DMS79 (cell line): ENCODE results near the gene LGR4.

ENCODE experiments used
- DNase-seq: peaks from one replicate; lab custom pipeline; 2025; lab: John Stamatoyannopoulos, UW

LGR4 gene

GRCh38 chr11:27401833-27402316 lies 70.7 kb downstream of the LGR4 start:
- DNase-seq, result peak; percentile 26

- no peak for DNase-seq
Observed at GRCh38 chr11:27401280-27401832, 71.2 kb downstream of the LGR4 start.

- DNase-seq, result no peak
Observed at GRCh38 chr11:27398400-27398770, 74.2 kb downstream of the LGR4 start.

GRCh38 chr11:27397624-27398399 lies 74.8 kb downstream of the LGR4 start:
- no peak for DNase-seq

- no peak for DNase-seq
Observed at GRCh38 chr11:27396259-27396839, 76.2 kb downstream of the LGR4 start.

- peak; percentile 35 for DNase-seq
Observed at GRCh38 chr11:27395556-27396258, 76.9 kb downstream of the LGR4 start.

GRCh38 chr11:27394781-27395228 lies 77.8 kb downstream of the LGR4 start:
- DNase-seq, result no peak

- no peak for DNase-seq
Observed at GRCh38 chr11:27392278-27393114, 80.1 kb downstream of the LGR4 start.

- no peak for DNase-seq
Observed at GRCh38 chr11:27391331-27392015, 81.1 kb downstream of the LGR4 start.

GRCh38 chr11:27390318-27391295 lies 82.0 kb downstream of the LGR4 start:
- no peak for DNase-seq

- DNase-seq, result peak; percentile 44
Observed at GRCh38 chr11:27388869-27389268, 83.7 kb downstream of the LGR4 start.

- no peak for DNase-seq
Observed at GRCh38 chr11:27388001-27388400, 84.6 kb downstream of the LGR4 start.

- DNase-seq, result no peak
Observed at GRCh38 chr11:27387362-27387761, 85.2 kb downstream of the LGR4 start.

GRCh38 chr11:27386181-27386845 lies 86.3 kb downstream of the LGR4 start:
- DNase-seq, result no peak

GRCh38 chr11:27385245-27385644 lies 87.3 kb downstream of the LGR4 start:
- no peak for DNase-seq

- DNase-seq, result no peak
Observed at GRCh38 chr11:27384227-27384626, 88.4 kb downstream of the LGR4 start.

GRCh38 chr11:27383645-27384044 lies 88.9 kb downstream of the LGR4 start:
- no peak for DNase-seq

- DNase-seq, result no peak
Observed at GRCh38 chr11:27381238-27381666, 91.3 kb downstream of the LGR4 start.

- no peak for DNase-seq
Observed at GRCh38 chr11:27380771-27381170, 91.8 kb downstream of the LGR4 start.
